Activated T-cell treated with anti-CD3 and anti-CD28 coated beads for 4 hours (primary cell): ENCODE measurements around the gene CFAP251.

Experiments used
- DNase-seq: peaks from one replicate; pipeline ENCODE4 v3.0.0-alpha.2; 2020

CFAP251 gene

GRCh38 chr12:122004633-122005071, 86.3 kb downstream of the CFAP251 start:
- no peak for DNase-seq

GRCh38 chr12:122005252-122005776, 86.9 kb downstream of the CFAP251 start:
- DNase-seq: no peak

DNA sequence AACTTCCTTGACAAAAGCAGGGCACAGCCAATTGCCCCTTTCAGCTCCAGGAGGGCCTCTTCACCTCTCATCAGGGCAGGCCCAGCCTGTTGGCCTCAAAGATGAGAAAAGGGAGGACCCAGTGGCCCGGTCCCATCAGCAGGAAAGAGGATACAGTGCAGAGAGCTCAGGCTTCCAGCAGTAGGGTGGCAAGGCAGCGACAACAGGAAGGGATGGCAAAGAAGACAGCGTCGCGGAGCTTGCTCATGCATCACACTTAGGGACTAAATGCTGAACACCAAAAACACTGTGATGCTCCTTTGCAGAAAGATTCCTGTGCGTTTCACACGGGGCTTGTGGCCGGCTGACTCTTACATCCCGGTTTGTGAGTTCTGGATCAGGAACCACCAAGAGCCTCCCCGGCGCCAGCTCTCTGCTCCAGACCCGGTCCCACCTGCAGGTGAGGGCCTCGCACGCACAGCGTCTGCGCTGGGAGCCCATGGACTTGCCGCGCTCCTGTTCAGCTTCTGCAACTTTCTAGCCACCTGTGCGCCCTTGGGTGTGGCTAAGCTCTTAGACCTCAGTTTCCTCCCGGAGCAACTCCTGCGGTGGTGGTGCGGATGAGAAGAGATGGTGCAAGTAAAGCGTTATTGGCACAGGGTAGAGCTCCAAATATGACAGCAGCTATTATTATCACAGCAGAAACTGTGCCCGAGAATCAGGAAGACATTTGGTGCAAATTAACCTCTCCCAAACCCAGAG, 88.0 kb downstream of the CFAP251 start:
- DNase-seq: no peak

DNA sequence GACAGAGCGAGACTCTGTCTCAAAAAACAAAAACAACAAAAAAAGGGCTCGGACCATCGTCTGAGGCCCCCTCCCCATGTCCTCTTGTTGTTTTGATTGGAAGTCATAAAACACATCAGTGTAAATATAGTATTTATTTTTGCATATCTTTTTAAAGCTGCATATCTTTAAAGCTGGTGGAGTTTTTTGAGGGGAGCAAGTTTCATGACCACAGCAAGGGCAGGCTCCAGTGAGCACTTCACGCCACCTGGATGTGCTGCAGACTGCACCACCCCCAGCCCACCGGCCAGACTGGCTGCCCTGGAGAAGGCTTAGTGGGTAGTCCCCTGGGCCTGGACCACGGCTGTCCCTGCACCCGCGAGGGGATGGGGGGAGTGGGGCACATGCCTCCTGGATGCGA, 91.3 kb downstream of the CFAP251 start:
- DNase-seq: no peak

DNA sequence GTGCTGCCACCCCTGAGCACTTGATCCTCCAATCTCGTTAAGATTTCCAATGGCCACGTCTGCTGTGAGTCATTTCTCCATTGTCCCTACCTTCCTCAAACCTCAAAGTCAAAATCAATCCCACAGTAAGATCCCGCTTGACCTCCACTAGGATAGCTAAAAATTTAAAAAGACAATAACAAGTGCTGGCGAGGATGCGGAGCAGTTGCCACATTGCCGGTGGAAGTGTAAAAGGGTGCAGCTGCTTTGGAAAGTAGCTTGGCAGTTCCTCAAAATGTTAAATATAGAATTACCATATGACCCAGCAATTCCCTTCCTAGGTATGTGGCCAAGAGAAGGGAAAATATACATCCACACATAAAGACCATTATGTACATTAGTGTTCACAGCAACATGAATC, 93.8 kb downstream of the CFAP251 start:
- DNase-seq: no peak

GRCh38 chr12:122013136-122013535, 94.7 kb downstream of the CFAP251 start:
- no peak for DNase-seq

DNA sequence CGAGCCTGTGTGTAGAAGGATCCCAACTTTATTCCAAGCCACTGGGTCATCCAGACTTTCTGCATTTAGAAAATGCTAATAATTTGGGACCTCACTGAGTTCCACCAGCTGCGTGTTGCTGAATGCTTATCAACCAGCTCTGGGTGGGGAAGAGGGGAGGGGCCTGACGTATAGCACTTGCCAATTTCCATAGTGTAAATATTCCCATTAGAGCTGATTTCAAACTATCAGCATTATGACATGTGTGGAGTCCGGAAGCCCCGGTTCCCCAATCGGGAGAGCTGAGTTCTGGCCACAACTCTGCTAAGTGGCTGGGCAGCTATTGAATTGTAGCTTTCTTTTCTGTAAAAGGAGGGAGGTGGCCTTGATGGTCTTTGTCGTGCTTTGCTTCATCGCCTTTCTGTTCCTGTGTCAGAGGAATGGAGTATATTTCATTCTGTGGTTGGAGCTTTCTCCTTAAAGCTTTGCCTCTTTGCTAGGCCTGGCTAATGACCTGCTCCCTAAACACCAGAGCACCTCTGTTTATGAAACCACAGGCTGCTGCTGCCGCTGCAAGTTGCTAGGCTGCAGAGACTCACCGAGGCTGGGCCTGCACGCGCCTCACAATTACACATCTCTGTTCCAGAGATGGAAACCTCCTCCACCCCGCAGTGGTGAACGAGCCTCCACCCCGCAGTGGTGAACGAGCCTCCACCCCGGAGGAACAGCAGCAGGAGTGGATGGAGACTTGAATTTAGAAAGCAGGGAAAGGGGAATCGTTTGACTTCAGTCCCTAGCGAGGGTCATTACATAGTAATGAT, 95.6 kb downstream of the CFAP251 start:
- no peak for DNase-seq

DNA sequence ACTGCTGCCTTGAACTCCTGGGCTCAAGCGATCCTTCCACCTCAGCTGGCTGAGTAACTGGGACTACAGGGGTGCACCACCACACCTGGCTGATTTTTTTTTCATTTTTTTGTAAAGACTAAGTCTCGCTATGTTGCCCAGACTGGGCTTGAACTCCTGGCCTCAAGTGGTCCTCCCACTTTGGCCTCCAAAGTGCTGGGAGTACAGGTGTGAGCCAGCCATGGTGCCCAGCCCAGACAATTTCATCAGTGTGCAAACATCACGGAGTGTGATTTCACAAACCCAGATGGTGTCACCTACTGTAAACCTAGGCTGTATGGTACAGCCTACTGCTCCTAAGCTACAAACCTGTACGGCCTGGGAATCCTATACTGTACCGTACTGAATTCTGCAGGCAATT, 96.4 kb downstream of the CFAP251 start:
- DNase-seq: no peak

- DNase-seq: no peak
These were observed 100.1 kb downstream of the CFAP251 start for GRCh38 chr12:122018457-122018856.

DNA sequence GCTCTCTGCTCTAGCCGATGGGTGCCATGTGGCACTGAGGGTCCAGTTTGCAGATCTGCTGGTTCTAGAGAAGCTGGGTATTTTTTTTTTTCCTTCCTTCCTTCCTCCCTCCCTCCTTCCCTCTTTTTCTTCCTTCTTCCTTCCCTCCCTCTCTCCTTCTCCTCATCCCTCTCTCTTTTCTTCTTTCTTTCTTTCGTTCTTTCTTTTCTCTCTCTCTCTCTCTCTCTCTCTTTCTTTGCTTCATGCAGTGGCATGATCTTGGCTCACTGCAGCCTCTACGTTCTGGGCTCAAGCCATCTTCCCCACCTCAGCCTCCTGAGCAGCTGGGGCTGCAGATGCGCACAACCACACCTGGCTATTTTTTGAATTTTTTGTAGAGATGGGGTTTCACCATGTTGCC, 100.5 kb downstream of the CFAP251 start:
- no peak for DNase-seq

DNA sequence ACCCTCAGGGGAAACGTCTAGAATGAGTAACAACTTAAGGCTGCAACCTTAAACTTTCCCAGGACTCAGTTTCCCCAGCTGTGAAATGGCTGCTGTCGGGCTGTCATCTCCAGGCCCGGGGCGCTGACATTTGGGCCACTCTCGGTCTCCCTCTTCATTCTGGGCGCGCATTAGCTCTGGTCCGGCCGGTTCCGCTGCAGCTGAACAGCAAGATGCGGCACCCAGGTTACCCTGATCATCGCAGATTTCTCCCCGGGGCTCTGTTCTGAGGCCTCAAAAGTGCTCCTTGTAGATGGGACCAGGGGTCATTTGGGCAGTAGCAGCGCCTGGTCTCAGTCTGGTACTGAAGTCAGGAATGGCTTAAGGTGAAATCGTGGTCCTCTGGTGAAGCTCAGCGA, 102.4 kb downstream of the CFAP251 start:
- no peak for DNase-seq

DNA sequence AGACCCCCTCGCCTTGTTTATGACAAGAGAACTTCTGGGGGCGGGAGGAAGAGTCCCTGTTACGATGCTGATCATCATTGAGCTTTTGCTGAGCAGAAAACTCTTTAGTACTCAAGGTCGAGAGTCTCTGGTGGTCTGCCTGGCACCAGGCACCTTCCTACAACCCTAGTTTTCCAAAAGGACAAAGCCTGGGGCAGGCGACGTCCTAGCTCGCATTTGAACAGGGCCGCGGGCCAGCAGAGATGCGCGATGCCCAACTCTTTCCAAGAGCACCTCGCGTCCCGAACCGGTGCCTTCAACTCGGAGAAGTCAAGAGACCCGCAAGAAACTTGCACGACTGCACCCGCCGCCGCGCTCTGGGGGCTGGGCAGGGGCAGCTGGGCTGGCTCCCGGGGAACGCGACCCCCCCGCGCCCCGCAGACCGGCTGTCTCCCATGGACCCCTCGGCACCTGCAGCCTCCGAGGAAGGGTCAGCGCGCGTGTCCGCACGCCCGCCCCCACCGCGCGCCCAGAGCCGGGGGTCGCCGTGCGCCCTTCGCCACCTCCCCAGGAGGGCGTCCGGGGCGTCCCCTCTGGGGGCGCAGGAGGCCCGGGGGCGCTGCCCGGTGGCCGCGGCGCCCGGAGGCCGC, 102.9 kb downstream of the CFAP251 start:
- no peak for DNase-seq

DNA sequence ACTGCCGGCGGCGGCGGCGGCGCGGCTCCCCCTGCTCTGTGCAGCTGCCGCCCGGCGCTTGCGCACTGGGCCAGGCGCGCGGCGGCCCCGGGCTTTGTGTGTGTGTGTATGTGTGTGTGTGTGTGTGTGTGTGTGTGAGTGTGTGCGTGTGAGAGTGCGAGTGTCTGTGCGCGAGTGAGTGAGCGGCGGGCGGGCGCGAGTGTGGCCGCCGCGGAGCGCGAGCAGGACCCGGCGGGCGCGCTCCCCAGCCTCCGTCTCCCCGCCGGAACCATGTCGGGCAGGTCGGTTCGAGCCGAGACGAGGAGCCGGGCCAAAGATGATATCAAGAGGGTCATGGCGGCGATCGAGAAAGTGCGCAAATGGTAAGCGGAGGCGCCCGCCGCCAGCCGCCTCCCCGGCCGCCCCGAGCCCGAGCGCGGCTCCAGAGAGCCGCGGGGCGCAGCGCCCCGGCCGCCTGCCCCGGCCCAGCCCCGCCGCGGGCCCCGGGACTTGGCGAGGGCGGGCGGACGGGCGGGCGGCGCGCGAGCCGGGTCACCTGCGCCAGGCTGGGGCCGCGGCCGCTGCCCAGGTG, 103.5 kb downstream of the CFAP251 start, which contains the start of gene BCL7A:
BCL7A (plus strand) TSS at position 63 of the 571 bp plus-strand sequence; CDS start at position 271, 208 bp downstream.
- DNase-seq: peak; percentile 59

- DNase-seq: no peak
These were observed 104.3 kb downstream of the CFAP251 start for GRCh38 chr12:122022393-122023338.

GRCh38 chr12:122023339-122024131, 105.1 kb downstream of the CFAP251 start:
- no peak for DNase-seq

- DNase-seq: no peak
These were observed 105.9 kb downstream of the CFAP251 start for GRCh38 chr12:122024132-122024785.

GRCh38 chr12:122026706-122027333, 108.4 kb downstream of the CFAP251 start:
- DNase-seq: no peak

DNA sequence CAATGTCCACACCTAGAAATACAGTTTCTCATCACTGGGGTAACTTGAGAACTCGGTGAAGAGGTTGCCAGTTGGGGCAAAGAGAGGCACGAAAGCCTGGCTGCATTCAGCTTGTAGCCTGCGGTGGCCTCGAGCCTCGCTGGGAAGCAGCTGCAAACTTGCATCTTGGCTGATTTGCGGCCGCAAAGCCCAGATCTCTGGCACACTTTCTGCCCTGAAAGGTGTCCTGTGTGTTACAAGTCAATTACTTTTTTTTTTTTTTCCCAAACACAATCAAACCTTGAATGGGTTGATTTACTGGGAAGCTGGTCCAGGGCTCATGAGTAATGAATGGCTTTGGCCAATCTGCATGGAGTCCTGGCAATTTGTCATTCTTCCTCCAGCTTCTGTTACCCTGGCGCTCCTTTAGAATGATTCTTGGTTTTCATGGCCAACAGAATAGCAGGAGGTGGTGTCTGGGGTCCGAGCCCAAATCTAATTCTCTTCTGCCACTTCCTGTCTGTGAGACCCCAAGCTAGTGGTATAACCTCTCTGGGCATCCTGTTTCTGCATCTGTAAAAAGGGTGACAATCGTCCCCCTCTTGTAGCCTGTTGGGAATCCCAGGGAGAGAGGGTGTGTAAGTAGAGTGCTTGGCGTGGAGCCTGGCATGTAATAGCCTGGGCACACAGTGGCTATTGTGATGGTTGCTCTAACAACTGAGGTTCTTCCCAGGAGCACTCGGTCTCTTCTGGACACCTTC, 109.9 kb downstream of the CFAP251 start:
- DNase-seq: no peak

- no peak for DNase-seq
These were observed 110.6 kb downstream of the CFAP251 start for GRCh38 chr12:122028905-122029560.
